Trophoblast cell (in vitro differentiated cells and primary cell): ENCODE measurements around the gene GNL1.
"Not testable (repeated sequence)": the region's sequence is repeated elsewhere in the genome, so short reads cannot be mapped to it uniquely, and the experiment has no call there.

ENCODE experiments used
- DNase-seq, 2 donors: peaks; one replicate each; pipeline ENCODE4 v3.0.0-alpha.2; 2016
- H2AFZ ChIP-seq: 2 replicates; pipeline ENCODE4 v1.6.1; 2013; ENCODE audit warnings: low read length, moderate library complexity, mild to moderate bottlenecking; ENCODE audit not compliant: insufficient read depth, poor library complexity
- H2AK5ac ChIP-seq: 2 replicates; pipeline ENCODE4 v1.6.1; 2013; ENCODE audit warnings: mild to moderate bottlenecking, low read length
- H2BK120ac ChIP-seq: 2 replicates; pipeline ENCODE4 v1.6.1; 2013; ENCODE audit warnings: low read length, mild to moderate bottlenecking, moderate library complexity; ENCODE audit not compliant: insufficient read depth, poor library complexity
- H2BK12ac ChIP-seq: 2 replicates; pipeline ENCODE4 v1.6.1; 2013; ENCODE audit warnings: mild to moderate bottlenecking, low read length, moderate library complexity
- H2BK5ac ChIP-seq: 2 replicates; pipeline ENCODE4 v1.6.1; 2013; ENCODE audit warnings: low read length, low read depth, moderate library complexity, mild to moderate bottlenecking; ENCODE audit not compliant: poor library complexity
- H3K14ac ChIP-seq: 2 replicates; pipeline ENCODE4 v1.6.1; 2013; ENCODE audit warnings: mild to moderate bottlenecking, low read length
- H3K18ac ChIP-seq: 2 replicates; pipeline ENCODE4 v1.6.1; 2013; ENCODE audit warnings: mild to moderate bottlenecking, low read length
- H3K23ac ChIP-seq: 2 replicates; pipeline ENCODE4 v1.6.1; 2013; ENCODE audit warnings: low read length
- H3K27ac ChIP-seq: 2 replicates; pipeline ENCODE4 v1.5.1; 2013; ENCODE audit warnings: low read depth, mild to moderate bottlenecking, inconsistent platforms, low read length, moderate library complexity
- H3K27me3 ChIP-seq: 2 replicates; pipeline ENCODE4 v1.6.1; 2013; ENCODE audit warnings: inconsistent platforms, mild to moderate bottlenecking, low read length, moderate library complexity; ENCODE audit not compliant: insufficient read depth
- H3K36me3 ChIP-seq, 2 experiments: 1 replicate in 1 of 2; 2 replicates in 1 of 2; pipeline ENCODE4 v1.6.1; 2013; ENCODE audit warnings: low read length in 2 of 2, mild to moderate bottlenecking in 2 of 2, moderate library complexity in 1 of 2; ENCODE audit not compliant: insufficient read depth in 2 of 2, control insufficient read depth in 1 of 2
- H3K4ac ChIP-seq: 2 replicates; pipeline ENCODE4 v1.6.1; 2013; ENCODE audit warnings: low read depth, mild to moderate bottlenecking, low read length, moderate library complexity
- H3K4me1 ChIP-seq, 2 experiments: 1 replicate in 1 of 2; 2 replicates in 1 of 2; pipeline ENCODE4 v1.6.1; 2013; ENCODE audit warnings: low read length in 2 of 2, mild to moderate bottlenecking in 2 of 2, moderate library complexity in 1 of 2; ENCODE audit not compliant: insufficient read depth in 2 of 2, control insufficient read depth in 1 of 2
- H3K4me2 ChIP-seq: 2 replicates; pipeline ENCODE4 v1.6.1; 2013; ENCODE audit warnings: inconsistent platforms, mild to moderate bottlenecking, low read length, moderate library complexity
- H3K4me3 ChIP-seq: 2 replicates; pipeline ENCODE4 v1.5.1; 2013; ENCODE audit warnings: mild to moderate bottlenecking, low read depth, low read length, inconsistent platforms
- H3K79me1 ChIP-seq: one replicate; pipeline ENCODE4 v1.6.1; 2013; ENCODE audit warnings: low read length
- H3K79me2 ChIP-seq: 2 replicates; pipeline ENCODE4 v1.6.1; 2013; ENCODE audit warnings: low read length, mild to moderate bottlenecking; ENCODE audit not compliant: control insufficient read depth, insufficient read depth, poor library complexity
- H3K9ac ChIP-seq: 2 replicates; pipeline ENCODE4 v1.6.1; 2013; ENCODE audit warnings: mild to moderate bottlenecking, low read length
- H3K9me3 ChIP-seq: 2 replicates; pipeline ENCODE4 v1.6.1; 2013; ENCODE audit warnings: low read depth, mild to moderate bottlenecking, control low read depth, inconsistent platforms, low read length; ENCODE audit not compliant: insufficient read depth
- H4K12ac ChIP-seq: 2 replicates; pipeline ENCODE4 v1.6.1; 2013; ENCODE audit warnings: low read depth, mild to moderate bottlenecking, low read length, moderate library complexity
- H4K8ac ChIP-seq: 2 replicates; pipeline ENCODE4 v1.6.1; 2013; ENCODE audit warnings: low read depth, mild to moderate bottlenecking, low read length, moderate library complexity
- H4K91ac ChIP-seq: one replicate; pipeline ENCODE4 v1.6.1; 2013; ENCODE audit warnings: low read depth, mild to moderate bottlenecking, low read length, moderate library complexity
- WGBS: extraction: QIAGEN DNeasy Blood & Tissue Kit; methylation state at CpG from one replicate; pipeline ENCODE4 v1.1.7; 2013; ENCODE audit warnings: missing lambda C conversion rate; ENCODE audit not compliant: insufficient read length, insufficient coverage; ENCODE audit errors: extremely low coverage; 5-methylcytosine and 5-hydroxymethylcytosine counted together

Gene GNL1

DNA sequence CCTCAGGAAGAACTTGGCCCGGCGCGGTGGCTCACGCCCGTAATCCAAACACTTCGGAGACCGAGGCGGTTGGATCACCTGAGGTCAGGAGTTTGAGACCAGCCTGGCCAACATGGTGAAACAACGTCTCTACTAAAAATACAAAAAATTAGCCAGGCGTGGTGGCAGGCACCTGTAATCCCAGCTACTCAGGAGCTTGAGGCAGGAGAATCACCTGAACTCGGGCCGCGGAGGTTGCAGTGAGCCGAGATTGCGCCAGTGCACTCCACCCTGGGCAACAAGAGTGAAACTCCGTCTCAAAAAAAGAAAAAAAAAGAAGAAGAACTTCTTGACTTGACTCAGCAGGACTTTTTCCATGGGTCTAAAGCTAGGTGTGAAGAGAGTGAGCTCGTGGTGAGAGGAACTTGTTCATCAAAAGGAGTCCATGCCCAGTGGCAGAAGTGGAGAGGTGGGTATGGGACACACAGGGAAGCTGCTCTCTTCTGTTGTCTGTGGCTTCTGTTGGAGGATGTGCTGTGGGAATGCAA, 26.9 kb downstream of the GNL1 start:
- not testable (repeated sequence) for H3K4me3 ChIP-seq, H3K36me3 ChIP-seq, H3K27ac ChIP-seq

DNA sequence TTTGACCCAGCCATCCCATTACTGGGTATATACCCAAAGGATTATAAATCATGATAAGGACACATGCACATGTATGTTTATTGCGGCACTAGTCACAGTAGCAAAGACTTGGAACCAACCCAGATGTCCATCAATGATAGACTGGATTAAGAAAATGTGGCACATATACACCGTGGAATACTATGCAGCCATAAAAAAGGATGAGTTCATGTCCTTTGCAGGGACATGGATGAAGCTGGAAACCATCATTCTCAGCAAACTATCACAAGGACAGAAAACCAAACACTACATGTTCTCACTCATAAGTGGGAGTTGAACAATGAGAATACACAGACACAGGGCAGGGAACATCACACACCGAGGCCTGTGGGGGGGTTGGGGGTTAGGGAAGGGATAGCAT, 29.8 kb downstream of the GNL1 start:
- not testable (repeated sequence) for H4K91ac ChIP-seq, H2AK5ac ChIP-seq, H2AFZ ChIP-seq, H2BK5ac ChIP-seq, H4K8ac ChIP-seq, H3K27ac ChIP-seq, H3K79me1 ChIP-seq, H4K12ac ChIP-seq, H2BK12ac ChIP-seq, H3K14ac ChIP-seq, H3K27me3 ChIP-seq, H3K4me3 ChIP-seq, H3K4me1 ChIP-seq, H3K18ac ChIP-seq, H3K4ac ChIP-seq, H3K9ac ChIP-seq, H3K23ac ChIP-seq, H3K79me2 ChIP-seq, H2BK120ac ChIP-seq, DNase-seq, H3K4me2 ChIP-seq, H3K9me3 ChIP-seq, H3K36me3 ChIP-seq
- no CpG with 5 or more reads among the region's 3 CpGs for WGBS

More for the DNA sequence above, 26.9 kb downstream of the GNL1 start:
- H3K4me2 ChIP-seq, H3K79me1 ChIP-seq, DNase-seq, H3K79me2 ChIP-seq, H2AFZ ChIP-seq, H3K9me3 ChIP-seq, H3K23ac ChIP-seq, H3K4me1 ChIP-seq, H4K91ac ChIP-seq, H2BK12ac ChIP-seq, H2BK5ac ChIP-seq, H4K12ac ChIP-seq, H3K14ac ChIP-seq, H3K9ac ChIP-seq, H3K27me3 ChIP-seq, H2AK5ac ChIP-seq, H3K4ac ChIP-seq, H4K8ac ChIP-seq, H3K18ac ChIP-seq, H2BK120ac ChIP-seq: not testable (repeated sequence)
- no CpG with 5 or more reads among the region's 17 CpGs for WGBS

DNA sequence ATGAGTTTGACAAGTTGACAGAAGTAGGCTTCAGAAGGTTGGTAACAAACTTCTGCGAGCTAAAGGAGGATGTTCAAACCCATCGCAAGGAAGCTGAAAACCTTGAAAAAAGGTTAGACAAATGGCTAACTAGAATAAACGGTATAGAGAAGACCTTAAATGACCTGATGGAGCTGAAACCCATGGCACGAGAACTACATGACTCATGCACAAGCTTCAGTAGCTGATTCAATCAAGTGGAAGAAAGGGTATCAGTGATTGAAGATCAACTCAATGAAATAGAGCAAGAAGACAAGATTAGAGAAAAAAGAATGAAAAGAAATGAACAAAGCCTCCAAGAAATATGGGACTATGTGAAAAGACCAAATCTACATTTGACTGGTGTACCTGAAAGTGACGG, 34.3 kb downstream of the GNL1 start:
- not testable (repeated sequence) for H3K4me3 ChIP-seq, H3K27me3 ChIP-seq, H4K12ac ChIP-seq, DNase-seq, H3K4me1 ChIP-seq, H3K27ac ChIP-seq, H2AFZ ChIP-seq, H3K14ac ChIP-seq, H3K36me3 ChIP-seq, H3K9ac ChIP-seq, H4K8ac ChIP-seq, H3K4me2 ChIP-seq, H2BK5ac ChIP-seq, H4K91ac ChIP-seq, H3K9me3 ChIP-seq, H2BK12ac ChIP-seq, H3K79me2 ChIP-seq, H3K23ac ChIP-seq, H2BK120ac ChIP-seq, H3K18ac ChIP-seq, H2AK5ac ChIP-seq, H3K4ac ChIP-seq, H3K79me1 ChIP-seq
- no CpG with 5 or more reads among the region's 5 CpGs for WGBS

DNA sequence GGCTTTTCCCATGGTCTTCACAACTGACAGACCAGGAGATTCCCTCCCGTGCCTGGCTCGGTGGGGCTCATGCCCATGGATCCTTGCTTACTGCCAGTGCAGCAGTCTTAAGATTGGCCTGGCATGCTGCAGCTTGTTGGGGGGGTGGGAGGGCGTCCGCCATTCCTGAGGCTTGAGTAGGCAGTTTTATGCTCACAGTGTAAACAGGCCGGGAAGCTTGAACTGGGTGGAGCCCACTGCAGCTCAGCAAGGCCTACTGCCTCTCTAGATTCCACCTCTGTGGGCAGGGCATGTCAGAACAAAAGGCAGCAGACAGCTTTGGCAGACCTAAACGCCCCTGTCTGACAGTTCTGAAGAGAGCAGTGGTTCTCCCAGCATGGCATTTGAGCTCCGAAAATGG, 35.2 kb downstream of the GNL1 start:
- H3K4me2 ChIP-seq, H3K4me1 ChIP-seq, H3K14ac ChIP-seq, H2AFZ ChIP-seq, H3K79me2 ChIP-seq, H3K18ac ChIP-seq, H4K12ac ChIP-seq, H3K4ac ChIP-seq, H3K79me1 ChIP-seq, H3K9ac ChIP-seq, H2AK5ac ChIP-seq, H3K36me3 ChIP-seq, DNase-seq, H3K27me3 ChIP-seq, H3K4me3 ChIP-seq, H2BK120ac ChIP-seq, H2BK12ac ChIP-seq, H4K8ac ChIP-seq, H3K23ac ChIP-seq, H3K9me3 ChIP-seq, H2BK5ac ChIP-seq, H4K91ac ChIP-seq: not testable (repeated sequence)
- WGBS: no CpG with 5 or more reads among the region's 7 CpGs
- peak overlapping the region; percentile 76 for H3K27ac ChIP-seq
